Vagina (tissue), 2 donors: ENCODE results near the gene CDH6.

Experiments used
- CTCF ChIP-seq, 3 experiments: fragments of 450-650 bp in 2 of 3; fragments of 200-600 bp in 1 of 3; sonication (generic) in 1 of 3; IDR thresholded peaks; one replicate each; pipeline ENCODE4 v1.5.1; 2017 to 2019; ENCODE audit warnings: antibody characterized with exemption in 3 of 3, mild to moderate bottlenecking in 2 of 3, moderate library complexity in 2 of 3
- POLR2A ChIP-seq, 2 donors: fragments of 450-650 bp; IDR thresholded peaks; one replicate each; pipeline ENCODE4 v1.6.1; 2017; ENCODE audit warnings: antibody characterized with exemption in 2 of 2, mild to moderate bottlenecking in 2 of 2, moderate library complexity in 2 of 2
- POLR2AphosphoS5 ChIP-seq, 2 donors: sonication (generic); formaldehyde crosslinking; IDR thresholded peaks; one replicate each; pipeline ENCODE4 v1.9.0; 2017; ENCODE audit warnings: antibody characterized with exemption in 2 of 2, mild to moderate bottlenecking in 2 of 2, low read depth in 1 of 2; ENCODE audit not compliant: insufficient read depth in 1 of 2

GRCh38 chr5:31273631-31274378 lies 80.3 kb downstream of the CDH6 start:
- TF ChIP-seq CTCF (IDR thresholded peaks at IDR 0.05) (no peak), POLR2A (IDR thresholded peaks at IDR 0.05) (no peak), POLR2AphosphoS5 (IDR thresholded peaks at IDR 0.05; ENCODE audit: insufficient read depth in 1 of 2, low read depth in 1 of 2) (no peak)
